Epithelial cell of esophagus (primary cell): Measurements from ENCODE around the gene MPV17L2.

Experiments used
- DNase-seq: peaks from one replicate; pipeline ENCODE4 v3.0.0; 2010; ENCODE audit warnings: low read depth
- H3K4me3 ChIP-seq: 2 replicates; pipeline ENCODE4 v1.5.1; 2011; ENCODE audit warnings: mild to moderate bottlenecking, low read length, control low read depth
- TF ChIP-seq, protein P1 (sequence below): IDR thresholded peaks from 2 replicates; pipeline ENCODE4 v1.5.1; 2011; ENCODE audit warnings: low read depth, mild to moderate bottlenecking, low read length, control low read depth, inconsistent platforms; ENCODE audit not compliant: insufficient read depth; ENCODE audit errors: missing control alignments

MPV17L2 gene

DNA sequence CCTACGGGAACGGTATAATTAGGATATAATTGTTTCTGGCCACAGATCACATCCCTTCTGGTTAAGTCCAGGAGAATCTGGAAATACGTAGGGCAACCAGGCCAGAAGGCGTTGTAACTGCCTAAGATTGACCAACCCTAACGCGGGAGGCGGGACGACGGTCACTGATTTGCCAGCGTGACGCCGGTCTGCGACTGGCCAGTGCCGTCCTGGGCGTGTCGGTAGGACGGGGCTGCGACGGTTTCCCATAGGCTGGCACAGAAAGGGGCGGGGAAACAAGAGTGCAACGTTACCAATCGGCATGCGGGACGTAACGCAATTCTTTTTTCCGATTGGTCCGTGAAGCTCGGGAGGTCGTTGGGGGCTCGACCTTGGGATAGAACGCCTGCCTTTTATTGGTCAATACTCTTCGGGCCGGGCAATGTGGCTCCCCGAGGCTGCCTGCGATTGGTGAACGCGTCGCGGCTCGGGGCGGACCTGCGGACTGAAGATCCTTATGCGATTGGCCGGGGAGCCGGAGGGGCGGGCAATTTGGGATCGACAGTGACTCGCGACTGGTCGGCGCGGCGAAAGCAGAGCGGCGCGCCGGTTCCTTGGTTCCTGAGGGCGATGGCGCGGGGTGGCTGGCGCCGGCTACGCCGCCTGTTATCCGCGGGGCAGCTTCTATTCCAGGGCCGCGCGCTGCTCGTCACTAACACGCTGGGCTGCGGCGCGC, at the start of gene MPV17L2:
TSS of gene MPV17L2 (plus strand) at position 546 of the 715 bp plus-strand sequence. CDS start at position 610, 64 bp downstream.
- DNase-seq = peak; percentile 100
- H3K4me3 ChIP-seq = peak within 1 kb of the TSS; percentile 80
- TF ChIP-seq, protein P1, sequence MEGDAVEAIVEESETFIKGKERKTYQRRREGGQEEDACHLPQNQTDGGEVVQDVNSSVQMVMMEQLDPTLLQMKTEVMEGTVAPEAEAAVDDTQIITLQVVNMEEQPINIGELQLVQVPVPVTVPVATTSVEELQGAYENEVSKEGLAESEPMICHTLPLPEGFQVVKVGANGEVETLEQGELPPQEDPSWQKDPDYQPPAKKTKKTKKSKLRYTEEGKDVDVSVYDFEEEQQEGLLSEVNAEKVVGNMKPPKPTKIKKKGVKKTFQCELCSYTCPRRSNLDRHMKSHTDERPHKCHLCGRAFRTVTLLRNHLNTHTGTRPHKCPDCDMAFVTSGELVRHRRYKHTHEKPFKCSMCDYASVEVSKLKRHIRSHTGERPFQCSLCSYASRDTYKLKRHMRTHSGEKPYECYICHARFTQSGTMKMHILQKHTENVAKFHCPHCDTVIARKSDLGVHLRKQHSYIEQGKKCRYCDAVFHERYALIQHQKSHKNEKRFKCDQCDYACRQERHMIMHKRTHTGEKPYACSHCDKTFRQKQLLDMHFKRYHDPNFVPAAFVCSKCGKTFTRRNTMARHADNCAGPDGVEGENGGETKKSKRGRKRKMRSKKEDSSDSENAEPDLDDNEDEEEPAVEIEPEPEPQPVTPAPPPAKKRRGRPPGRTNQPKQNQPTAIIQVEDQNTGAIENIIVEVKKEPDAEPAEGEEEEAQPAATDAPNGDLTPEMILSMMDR = no peak

DNA sequence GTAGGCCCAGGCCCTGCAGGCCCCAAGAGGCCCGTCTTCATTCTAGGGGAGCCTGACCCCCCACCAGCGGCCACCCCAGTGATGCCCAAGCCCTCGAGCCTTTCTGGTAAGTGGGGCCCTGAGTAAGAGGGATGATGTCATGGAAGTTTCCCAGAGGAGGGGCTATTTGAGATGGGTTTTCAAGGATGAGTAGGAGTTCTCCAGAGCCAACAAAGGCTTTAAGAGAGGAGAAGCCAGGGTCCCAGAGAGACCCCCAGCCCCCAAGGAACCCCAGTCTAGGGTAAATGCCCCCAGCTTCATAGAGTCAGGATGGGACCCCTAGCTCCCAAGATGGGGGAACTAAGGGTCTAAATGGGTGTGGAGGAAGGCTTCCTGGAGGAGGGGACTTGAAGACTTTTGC, 49.1 kb upstream of the MPV17L2 start:
- TF ChIP-seq, protein P1 = no peak
- DNase-seq = no peak
- H3K4me3 ChIP-seq = no peak overlapping the region

DNA sequence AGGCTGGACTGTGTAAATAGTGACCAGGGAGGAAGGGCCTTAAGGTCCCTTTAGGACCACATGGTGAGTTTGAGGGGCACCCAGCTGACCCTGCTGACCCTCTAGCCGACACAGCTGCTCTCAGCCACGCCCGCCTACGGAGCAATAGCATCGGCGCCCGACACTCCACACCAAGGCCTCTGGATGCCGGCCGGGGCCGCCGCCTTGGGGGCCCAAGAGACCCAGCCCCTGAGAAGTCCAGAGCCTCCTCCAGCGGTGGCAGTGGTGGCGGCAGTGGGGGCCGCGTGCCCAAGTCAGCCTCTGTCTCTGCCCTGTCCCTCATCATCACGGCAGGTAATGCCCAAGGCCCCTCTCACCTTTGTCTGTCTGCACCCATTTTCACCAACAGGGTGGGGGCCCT, 48.7 kb upstream of the MPV17L2 start:
- no peak for DNase-seq
- TF ChIP-seq, protein P1 = no peak

DNA sequence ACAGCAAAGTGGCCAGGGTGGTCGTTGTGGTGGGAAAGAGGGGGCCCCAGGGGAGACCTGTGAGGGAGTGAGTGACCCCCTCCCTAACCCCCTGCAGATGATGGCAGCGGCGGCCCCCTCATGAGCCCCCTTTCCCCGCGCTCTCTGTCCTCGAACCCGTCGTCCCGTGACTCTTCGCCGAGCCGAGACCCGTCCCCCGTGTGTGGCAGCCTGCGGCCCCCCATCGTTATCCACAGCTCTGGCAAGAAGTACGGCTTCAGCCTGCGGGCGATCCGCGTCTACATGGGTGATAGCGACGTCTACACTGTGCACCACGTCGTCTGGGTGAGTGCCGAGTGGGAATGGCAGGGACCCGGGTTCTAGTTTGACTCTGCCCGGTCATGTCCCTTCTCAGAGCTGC, 48.1 kb upstream of the MPV17L2 start:
- TF ChIP-seq, protein P1 = no peak
- DNase-seq = no peak
- no peak overlapping the region for H3K4me3 ChIP-seq

More for the DNA sequence above, 48.7 kb upstream of the MPV17L2 start:
- H3K4me3 ChIP-seq = no peak overlapping the region

DNA sequence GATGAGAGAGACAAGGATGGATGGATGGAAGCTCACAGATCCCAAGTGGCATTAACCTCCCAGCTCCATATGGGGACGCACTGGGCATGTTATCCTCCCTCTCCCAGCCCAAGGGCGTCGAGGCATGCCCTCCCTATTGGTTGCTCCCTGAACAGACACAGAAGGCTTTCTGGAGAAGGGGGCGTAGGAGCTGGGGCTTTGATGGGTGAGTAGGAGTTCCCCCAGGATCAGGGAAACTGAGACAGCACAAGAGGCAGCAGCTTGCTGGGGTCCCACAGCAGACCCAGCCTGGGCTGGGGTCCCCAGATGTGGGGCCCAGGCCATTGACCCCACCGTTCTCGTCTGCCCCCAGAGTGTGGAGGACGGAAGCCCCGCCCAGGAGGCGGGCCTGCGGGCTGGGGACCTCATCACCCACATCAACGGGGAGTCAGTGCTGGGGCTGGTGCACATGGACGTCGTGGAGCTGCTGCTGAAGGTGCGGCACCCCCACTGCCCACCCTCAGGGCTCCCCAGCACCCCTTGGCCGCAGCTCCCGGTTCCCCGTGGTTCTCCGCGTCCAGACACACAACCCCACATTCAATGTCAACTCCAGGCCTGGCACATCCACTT, 47.5 kb upstream of the MPV17L2 start:
- no peak overlapping the region for H3K4me3 ChIP-seq
- no peak for DNase-seq
- TF ChIP-seq, protein P1 = no peak

DNA sequence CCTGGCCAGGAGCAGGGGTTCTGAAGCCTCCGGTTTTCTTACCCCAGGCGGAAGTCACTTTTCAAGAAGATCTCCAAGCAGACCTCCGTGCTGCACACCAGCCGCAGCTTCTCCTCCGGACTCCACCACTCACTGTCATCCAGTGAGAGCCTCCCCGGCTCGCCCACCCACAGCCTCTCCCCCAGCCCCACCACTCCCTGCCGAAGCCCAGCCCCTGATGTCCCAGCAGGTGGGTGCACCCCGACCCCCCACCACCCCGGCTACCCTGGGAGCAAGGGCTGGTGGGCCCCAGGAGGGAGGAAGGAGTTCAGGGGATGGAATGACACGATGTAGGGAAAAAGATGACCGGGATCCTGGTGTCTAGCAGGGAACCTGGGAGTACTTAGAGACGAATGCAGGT, 45.6 kb upstream of the MPV17L2 start:
- TF ChIP-seq, protein P1 = no peak
- no peak for DNase-seq
- no peak overlapping the region for H3K4me3 ChIP-seq
